Hepatic stellate cell (primary cell): ENCODE measurements around the gene NKPD1.

Experiments
- DNase-seq: peaks from one replicate; pipeline ENCODE4 v3.0.0; 2011; ENCODE audit warnings: low spot score

Gene NKPD1, protein sequence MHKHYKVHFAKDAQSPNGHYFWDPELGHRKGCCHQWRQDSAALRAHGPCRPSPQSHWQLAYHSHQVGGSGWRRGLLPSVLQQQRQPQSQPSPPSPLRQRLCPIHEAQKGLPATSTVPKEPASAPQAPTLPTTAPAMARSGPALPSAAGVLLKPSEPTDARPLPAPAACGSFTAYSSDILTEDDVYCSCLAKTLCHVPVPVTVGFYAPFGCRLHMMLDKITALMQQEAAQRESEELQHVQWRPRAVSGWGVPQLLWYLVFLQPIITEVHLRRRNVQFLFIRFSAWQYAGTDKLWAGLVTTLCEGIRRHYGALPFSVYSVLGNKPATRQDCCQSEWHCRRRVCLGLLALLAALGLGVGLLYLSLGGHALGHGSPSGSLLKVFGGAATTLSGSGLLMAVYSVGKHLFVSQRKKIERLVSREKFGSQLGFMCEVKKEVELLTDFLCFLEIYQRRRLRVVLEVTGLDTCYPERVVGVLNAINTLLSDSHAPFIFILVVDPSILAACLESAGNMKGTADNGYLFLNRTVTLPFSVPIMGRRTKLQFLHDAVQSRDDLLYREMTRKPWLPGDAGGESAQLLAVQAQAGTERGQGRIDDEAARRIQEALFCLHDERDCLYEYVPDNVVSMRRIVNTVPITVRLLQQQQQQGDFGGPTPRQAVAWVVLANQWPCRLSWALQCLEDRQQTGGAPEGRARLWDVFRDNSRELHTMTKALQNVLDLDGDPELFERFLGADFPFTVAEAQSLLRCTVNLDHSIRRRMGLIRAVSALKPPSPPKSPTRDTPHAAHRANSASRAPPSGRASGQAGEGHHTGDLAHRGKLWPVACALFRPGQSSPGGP

DNA sequence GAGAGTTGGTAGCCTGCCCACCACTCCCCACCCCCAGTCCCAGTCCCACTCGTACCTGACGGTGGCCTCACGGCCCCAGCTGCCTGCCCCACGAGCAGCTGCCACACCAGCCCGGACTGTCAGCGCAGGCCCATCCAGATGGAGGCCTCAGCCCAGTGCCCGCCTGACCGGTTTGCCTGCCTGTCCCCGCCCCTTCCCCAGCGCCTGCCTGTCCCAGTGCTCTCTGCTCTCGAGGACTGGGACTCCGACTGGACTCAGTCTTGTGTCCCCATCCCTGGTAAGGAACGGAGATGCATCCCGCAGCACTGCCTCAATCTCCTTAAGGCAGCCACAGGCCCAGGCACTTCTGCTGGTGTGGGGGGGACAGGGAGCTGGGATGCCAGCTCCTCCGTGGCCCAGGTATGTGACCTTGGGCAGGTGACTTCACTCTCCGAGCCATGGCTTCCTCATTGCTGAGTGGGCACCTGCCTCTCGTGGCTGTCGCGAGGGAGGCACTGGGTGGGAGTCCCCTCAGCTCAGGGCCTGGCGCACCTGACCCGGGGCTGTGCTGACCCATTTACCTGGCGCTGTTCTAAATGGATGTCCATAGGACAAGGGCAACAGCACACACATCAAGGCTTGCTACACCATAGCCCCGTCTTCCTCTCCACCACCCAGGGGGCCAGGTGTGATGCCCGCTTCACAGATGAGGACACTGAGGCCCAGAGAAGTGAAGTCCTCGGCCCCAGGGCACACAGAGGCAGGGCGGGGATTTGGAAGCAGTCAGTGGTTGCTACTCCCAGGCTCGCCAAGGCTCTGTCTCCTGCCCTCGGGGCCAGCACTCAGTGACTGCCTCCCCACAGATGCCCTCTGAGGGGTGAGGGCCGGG lies at the start of gene NKPD1:
NKPD1 (minus strand) TSS at position 113 of the 868 bp plus-strand sequence. CDS start 832 bp downstream, outside the sequence.
- no peak for DNase-seq

DNA sequence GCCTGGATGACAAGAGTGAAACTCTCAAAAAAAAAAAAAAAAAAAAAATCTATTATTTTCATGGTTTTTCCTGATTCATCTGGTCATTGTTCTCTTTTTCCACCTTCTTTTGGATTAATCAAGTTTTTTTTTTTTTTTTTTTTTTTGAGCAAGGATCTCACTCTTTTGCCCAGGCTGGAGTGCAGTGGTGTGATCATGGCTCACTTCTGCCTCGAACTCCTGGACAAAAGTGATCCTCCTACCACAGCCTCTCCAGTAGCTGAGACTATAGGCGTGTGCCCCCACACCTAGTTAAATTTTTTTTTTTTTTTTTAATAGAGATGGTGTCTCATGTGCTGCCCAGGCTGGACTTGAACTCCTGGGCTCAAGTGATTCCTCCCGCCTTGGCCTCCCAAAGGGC lies 45.5 kb upstream of the NKPD1 start:
- no peak for DNase-seq

DNA sequence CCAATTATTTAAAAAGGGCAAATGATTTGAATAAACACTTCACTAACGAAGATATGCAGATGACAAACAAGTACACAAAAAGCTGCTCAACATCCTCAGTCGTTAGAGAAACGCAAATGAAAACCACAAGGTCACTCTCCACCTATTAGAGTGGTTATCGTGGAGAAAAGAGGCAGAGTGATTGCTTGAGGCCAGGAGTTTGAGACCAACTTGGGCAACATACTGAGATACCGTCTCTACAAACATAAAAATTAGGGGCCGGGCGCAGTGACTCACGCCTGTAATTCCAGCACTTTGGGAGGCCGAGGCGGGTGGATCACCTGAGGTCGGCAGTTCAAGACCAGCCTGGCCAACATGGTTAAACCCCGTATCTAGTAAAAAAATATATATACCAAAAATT lies 45.0 kb upstream of the NKPD1 start:
- no peak for DNase-seq

DNA sequence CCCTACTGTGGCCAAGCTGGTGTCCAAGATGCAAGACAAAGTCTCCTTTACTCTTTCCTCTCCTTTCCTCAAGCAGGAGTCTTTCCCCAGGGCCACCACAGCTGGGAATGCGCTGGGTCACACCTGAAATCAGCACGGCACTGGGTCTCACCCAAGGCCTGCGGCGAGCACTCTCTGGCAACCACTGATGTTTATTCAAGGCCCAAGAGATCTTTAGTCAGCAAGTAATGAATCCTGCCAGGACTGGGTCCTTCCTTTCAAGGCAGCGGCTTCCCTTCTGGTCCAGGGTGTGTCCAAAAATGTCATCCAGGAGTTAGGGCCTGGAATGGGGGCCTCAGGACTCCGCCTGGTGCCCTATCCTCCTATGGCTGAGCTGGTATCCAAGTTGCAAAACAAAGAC lies 41.9 kb upstream of the NKPD1 start:
- no peak for DNase-seq

DNA sequence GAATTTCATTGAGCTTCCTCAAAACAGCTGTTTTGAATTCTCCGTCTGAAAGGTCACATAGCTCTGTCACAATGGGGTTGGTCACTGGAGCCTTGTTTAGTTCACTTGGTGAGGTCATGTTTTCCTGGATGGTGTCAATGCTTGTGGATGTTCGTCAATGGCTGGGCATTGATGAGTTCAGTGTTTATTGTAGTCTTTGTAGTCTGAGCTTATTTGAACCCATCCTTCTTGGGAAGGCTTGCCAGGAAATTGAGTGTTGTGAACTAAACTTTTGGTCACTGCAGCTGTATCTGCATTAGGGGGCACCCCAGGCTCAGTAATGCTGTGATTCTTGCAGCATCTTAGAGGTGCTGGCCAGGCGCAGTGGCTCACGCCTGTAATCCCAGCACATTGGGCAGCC lies 39.8 kb upstream of the NKPD1 start:
- no peak for DNase-seq

DNA sequence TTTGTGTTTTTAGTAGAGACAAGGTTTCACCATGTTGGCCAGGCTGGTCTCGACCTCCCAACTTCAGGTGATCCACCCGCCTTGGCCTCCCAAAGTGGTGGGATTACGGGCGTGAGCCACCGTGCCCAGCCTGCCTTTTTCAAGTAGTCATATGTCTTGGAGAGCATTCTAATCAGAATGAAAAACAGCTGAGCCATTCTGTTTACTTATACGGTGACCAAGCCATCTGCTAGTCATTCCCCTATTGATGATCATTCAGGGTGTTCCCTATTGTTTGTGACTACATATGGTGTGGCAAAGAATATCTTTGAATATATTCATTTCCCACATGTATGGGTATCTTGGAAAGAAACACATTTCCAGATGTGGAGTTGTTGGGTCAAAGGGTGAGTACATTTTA lies 35.0 kb upstream of the NKPD1 start:
- DNase-seq = no peak

DNA sequence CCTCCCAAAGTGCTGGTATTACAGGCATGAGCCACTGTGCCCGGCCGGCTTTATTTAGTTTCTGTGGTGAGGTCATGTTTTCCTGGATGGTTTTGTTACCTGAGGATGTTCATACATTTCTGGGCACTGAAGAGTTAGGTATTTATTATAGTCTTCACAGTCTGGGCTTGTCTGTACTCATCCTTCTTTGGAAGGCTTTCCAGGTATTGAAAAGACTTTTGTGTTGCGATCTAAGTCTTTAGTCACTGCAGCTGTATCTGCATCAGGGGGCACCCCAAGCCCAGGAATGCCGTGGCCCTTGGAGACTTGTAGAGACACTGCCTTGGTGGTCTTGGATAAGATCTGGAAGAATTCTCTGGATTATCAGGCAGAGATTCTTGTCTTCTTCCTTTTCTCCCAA lies 30.6 kb upstream of the NKPD1 start:
- no peak for DNase-seq

DNA sequence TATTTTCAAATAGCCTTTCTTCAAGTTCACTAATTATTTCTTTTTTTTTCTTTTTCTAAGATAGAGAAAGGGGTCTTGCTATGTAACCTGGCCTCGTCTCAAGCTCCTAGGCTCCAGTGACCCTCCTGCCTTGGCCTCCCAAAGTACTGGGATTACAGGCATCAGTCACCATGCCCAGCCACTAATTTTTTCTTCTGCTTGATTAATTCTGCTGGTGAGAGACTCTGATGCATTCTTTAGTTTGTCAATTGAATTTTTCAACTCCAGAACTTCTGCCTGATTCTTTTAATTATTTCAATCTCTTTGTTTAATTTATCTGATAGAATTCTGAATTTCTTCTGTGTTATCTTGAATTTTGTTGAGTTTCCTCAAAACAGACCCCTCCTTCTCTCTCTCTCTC lies 29.2 kb upstream of the NKPD1 start:
- no peak for DNase-seq

DNA sequence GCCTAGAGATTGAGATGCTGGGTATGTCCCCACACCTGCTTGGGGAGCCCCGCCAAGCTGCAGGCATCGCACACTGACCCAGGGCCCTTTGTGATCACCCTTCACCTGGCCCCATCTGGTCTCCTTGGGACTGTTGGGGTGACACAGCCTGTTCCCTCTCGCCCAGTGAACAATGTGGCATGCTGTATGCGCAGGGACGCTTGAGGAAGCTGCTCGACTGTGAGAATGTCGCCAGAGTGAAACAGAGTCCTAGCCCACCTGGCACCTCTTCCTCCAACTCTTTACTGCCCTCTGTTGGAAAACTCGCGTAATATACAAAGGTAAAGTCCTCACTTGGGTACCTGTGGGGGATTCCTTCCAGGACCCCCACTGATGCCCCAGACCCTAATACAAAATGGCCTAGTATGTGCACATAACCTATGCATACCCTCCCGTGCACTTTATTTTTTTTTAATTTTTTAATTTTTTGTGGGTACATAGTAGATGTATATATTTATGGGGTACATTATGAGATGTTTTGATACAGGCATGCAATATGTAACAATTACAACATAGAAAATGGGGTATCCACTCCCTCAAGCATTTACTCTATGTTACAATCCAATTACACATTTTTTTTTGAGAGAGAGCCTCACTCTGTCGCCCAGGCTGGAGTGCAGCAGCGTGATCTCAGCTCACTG lies 26.8 kb upstream of the NKPD1 start:
- no peak for DNase-seq

DNA sequence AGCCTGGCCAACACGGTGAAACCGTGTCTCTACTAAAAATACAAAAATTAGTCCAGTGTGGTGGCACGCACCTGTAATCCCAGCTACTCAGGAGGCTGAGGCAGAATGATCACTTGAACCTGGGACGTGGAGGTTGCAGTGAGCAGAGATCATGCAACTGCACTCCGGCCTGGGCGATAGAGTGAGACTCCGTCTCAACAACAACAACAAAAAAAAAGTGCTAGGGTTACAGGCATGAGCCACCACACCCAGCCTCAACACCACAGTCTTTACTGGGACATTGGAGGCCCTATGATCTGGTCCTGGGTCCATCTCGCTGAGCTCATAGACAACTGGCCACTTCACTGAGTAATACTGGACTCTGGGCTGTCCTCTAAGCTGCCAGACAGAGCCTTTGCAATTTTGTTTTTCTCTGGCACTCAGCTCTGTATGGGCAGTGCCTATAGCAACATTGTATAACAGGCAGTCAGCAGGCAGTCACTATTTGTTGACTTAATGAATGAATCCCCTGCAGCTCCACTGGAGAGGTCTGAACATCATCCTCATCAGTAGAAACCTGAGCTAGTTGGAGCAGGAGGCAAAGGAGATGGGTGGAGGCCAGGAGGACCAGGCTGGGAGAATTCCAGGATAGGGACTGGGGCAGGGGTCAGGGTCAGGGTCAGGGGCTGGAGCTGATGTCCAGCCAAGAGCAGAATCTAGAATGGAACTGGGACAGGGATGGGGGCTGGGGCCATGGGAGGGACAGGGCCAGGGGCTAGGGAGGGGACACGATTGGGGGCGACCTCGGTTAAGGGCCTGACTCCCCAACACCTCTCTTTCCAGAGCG lies 25.9 kb upstream of the NKPD1 start:
- DNase-seq = peak; percentile 65

DNA sequence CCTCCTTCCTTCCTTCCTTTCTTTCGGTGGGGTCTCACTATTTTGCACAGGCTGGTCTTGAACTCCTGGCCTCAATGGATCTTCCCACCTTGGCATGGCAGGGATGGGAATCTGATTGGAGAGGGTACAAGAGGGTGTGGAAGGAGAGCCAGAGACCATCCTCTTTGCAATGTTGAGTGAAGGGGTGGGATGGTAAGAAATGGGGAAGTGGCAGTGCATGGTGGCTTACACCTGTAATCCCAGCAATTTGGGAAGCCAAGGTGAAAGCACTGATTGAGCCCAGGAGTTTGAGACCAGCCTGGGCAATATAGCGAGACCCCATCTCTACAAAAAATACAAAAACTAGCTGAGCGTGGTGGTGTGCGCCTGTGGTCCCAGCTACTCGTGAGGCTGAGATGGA lies 23.3 kb upstream of the NKPD1 start:
- no peak for DNase-seq

DNA sequence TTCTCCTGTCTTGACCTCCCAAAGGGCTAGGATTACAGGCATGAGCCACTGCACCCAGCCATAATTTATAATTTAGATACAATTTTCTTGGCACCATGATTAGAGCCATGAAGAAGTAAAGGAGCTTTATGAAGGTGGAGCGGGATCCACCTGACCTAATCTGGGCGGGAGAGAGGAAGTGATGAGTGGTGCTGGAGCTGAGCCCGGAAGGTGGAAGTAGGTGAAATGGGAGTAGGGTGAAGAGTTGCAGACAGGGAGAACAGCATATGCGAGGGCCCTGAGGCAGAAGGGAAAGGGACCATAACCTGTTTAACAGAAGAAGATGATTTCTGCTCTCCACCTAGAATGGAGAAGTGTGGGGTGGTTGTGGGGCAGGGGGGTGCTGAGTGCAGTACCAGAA lies 22.0 kb upstream of the NKPD1 start:
- no peak for DNase-seq

DNA sequence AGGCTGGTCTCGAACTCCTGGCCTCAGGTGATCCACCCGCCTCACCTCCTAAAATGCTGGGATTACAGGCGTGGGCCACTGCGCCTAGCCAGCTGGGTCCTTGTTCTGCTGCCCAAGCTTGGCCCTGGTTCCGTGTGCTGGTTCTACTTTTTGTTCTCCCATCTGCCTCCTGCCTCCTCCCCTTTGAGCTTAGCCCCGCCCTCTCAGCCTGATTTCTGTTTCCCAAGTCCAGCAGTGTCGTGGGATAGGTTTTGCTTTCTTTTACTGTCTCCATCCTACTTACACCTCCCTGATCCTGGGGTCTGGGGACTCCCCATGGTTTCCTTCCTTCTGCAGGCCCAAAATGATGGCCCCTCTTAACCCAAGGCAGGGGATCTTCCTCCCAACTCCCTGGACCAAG lies 20.2 kb upstream of the NKPD1 start:
- DNase-seq = no peak

DNA sequence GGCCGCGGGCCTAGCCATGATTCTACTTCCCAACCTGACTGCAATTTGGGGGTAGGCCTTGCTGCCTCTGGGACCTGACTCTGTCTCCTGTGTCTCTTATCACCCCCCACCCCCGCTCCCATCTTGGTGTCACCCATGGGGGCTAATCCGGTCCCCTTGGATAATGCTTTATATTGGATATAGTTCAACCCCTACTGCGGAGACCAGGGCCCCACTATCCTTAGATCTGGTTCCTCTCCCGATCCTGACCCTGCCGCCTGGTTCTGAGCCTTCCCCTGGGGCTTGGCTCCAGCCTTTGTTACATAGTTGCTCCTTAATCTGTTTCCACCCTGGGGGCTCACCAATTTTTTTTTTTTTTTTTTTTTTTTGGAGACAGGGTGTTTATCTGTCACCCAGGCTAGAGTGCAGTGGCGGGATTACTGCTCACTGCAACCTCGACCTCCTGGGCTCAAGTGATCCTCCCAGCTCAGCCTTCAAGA lies 19.1 kb upstream of the NKPD1 start:
- no peak for DNase-seq

DNA sequence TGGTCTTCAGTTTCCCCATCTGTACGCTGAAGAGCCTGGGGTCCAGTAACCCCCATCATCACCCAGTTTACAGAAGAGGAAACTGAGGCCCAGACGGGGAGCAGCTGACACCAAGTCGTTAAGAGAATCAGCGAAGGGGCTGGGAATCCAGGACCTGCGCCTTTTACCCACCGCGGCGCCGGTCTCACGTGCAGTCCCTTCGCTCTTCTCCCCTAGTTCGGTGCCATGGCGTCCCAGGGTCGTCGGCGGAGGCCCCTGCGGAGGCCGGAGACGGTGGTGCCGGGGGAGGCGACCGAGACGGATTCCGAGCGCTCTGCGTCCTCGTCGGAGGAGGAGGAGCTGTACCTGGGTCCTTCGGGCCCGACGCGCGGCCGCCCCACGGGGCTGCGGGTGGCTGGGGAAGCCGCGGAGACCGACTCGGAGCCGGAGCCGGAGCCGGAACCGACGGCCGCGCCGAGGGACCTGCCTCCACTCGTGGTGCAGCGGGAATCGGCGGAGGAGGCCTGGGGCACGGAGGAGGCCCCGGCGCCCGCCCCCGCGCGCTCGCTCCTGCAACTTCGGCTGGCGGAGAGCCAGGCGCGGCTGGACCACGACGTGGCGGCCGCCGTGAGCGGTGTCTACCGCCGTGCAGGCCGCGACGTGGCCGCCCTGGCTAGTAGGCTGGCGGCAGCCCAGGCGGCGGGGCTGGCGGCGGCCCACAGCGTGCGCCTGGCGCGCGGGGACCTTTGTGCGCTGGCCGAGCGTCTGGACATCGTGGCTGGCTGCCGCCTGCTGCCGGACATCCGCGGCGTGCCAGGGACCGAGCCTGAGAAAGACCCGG lies 18.5 kb upstream of the NKPD1 start:
- DNase-seq = no peak

DNA sequence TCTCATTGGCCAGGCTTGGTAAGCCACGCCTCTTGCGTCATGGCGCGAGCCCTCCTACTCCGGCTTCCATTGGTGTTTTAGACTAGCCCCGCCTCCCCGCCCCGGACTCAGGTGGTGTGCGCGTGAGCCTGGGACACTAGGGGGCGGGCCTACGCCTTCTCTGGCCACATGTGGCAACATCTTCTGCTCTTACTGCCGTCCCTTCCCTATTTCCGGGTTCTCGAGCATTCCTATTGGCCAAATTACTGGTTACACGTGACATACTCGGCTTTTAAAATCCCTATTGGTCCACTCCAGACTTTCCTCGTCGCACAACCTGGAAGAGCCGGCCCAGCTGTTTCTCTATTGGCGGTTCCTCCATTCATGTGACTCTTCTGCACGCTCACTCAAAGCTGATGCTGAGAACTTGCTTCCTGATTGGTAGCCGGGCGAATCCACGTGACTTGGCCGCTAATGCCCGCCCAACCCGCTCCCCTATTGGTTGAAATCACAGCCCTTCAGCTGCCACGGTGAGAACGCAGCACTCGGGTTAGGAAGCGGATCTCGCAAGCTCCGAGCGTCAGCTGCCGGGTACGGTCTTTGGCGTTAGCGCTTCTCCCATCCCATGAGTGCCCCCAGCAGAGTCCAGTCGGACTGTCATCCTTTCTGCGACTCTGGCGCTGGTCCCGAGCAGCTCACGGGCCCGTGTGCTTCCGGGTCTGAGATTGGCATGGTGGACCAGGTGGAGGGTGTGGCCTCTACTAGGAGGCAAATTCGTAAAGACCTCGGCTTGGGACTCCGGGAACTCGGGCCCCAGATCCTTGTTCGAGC lies 17.7 kb upstream of the NKPD1 start, which contains the start of gene BLOC1S3:
BLOC1S3 (plus strand) TSS at position 523 of the 810 bp plus-strand sequence. CDS start 513 bp downstream, outside the sequence.
- DNase-seq = peak; percentile 99

DNA sequence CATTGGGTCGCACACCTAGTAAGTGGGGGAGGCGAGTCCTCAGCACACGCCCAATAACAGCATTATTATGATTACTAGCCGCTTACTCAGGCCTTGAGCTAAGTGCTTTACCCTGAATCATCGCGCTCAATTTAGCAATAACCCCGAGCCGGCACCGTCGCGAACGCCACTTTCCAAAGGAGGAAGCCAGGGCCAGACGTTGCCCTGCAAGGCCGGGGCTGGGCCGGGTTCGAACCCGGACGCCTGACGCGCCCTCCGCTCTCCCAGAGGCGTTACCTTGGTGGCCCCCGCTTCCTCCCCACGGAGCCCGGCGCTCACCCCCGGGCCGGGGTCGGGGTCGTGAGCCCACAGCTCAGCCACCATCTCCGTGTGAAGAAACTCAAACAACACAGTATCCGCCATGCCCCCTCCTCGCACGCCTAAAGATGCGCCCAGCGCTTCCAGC lies 17.1 kb upstream of the NKPD1 start, which contains the start of gene TRAPPC6A:
TRAPPC6A (minus strand) TSS at position 421 of the 445 bp plus-strand sequence; CDS start at position 402, 19 bp downstream.
- peak; percentile 70 for DNase-seq

DNA sequence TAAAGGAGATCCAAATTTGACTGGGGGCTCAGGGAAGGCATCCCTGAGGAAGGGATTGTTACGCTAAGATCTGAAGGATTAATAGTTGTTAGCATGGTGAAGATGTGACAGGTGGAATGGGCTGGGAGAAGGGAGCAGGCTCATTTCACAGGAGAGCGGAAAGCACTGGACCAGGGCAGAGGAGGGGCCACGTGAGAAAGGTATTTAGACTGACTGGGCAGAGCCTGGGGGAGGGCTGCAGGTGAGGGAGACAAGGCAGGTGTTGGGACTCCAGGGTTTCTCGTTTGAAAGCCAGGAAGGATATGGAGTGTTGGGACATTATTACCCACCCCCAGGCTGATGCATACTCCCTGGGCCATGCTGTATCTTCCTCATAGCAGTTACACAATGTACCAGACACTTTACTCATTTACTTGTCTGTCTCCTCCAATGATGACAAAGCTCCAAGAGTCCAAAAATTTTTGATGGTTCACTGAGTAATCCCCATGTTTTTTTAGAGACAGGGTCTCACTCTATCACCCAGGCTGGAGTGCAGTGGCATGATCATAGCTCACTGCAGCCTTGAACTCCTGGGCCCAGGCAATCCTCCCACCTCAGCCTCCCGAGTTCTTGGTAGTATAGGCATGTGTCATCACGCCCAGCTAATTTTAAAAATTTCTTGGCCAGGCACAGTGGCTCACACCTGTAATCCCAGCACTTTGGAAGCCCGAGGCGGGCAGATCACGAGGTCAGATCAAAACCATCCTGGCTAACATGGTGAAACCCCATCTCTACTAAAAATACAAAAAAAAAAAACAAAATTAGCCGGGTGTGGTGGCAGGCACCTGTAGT lies 14.9 kb upstream of the NKPD1 start:
- no peak for DNase-seq
